Measurements from ENCODE around the gene CAMK1D. TPM values are rescaled to one million over a fixed set of nuclear protein-coding genes. Genes with fewer than 3 reads are reported as not detected.

Gene CAMK1D
- polyA plus RNA-seq, 10 donors = 3.3 to 8.2 (median 5.1) TPM

GRCh38 chr10:12755075-12755474 is 405.7 kb downstream of the CAMK1D start:
- DNase-seq = no peak

- no peak for DNase-seq
These were observed 408.0 kb downstream of the CAMK1D start for GRCh38 chr10:12757351-12757750.

GRCh38 chr10:12758271-12758670 is 408.9 kb downstream of the CAMK1D start:
- peak in 1 of 3 donors; percentile 69 for DNase-seq

GRCh38 chr10:12766223-12766622 is 416.9 kb downstream of the CAMK1D start:
- DNase-seq = no peak

- no peak for DNase-seq
These were observed 419.1 kb downstream of the CAMK1D start for GRCh38 chr10:12768156-12769100.

GRCh38 chr10:12769323-12770044 is 420.1 kb downstream of the CAMK1D start:
- DNase-seq = no peak

- DNase-seq = no peak
These were observed 422.8 kb downstream of the CAMK1D start for GRCh38 chr10:12771981-12772760.

GRCh38 chr10:12772797-12773587 is 423.6 kb downstream of the CAMK1D start:
- DNase-seq = no peak

GRCh38 chr10:12774204-12774894 is 425.0 kb downstream of the CAMK1D start:
- DNase-seq = no peak

- DNase-seq = no peak
These were observed 428.7 kb downstream of the CAMK1D start for GRCh38 chr10:12777840-12778585.

- DNase-seq = no peak
These were observed 431.6 kb downstream of the CAMK1D start for GRCh38 chr10:12780634-12781601.

GRCh38 chr10:12781976-12782375 is 432.6 kb downstream of the CAMK1D start:
- peak in 1 of 3 donors; percentile 42 for DNase-seq

- peak in 1 of 3 donors; percentile 64 for DNase-seq
These were observed 433.2 kb downstream of the CAMK1D start for GRCh38 chr10:12782537-12782936.

- DNase-seq = peak in 2 of 3 donors; percentile 73 to 85
These were observed 433.9 kb downstream of the CAMK1D start for GRCh38 chr10:12783293-12783692.

- DNase-seq = no peak
These were observed 435.3 kb downstream of the CAMK1D start for GRCh38 chr10:12784646-12785045.

GRCh38 chr10:12785415-12785831 is 436.1 kb downstream of the CAMK1D start:
- no peak for DNase-seq

GRCh38 chr10:12787297-12787696 is 437.9 kb downstream of the CAMK1D start:
- no peak for DNase-seq

- DNase-seq = no peak
These were observed 438.9 kb downstream of the CAMK1D start for GRCh38 chr10:12788277-12788676.

Measured in muscle of back (tissue), 11 donors.